GM19043 (cell line): ENCODE data around the gene RNF39.
"Not testable (repeated sequence)": the region's sequence is repeated elsewhere in the genome, so short reads cannot be mapped to it uniquely, and the experiment has no call there.

Source experiments
- ATAC-seq: cut with Tn5 transposase; IDR thresholded peaks from one replicate; pipeline ENCODE4 v1.9.1; 2021; ENCODE audit warnings: low read depth; ENCODE audit not compliant: unreplicated experiment

RNF39 gene, protein sequence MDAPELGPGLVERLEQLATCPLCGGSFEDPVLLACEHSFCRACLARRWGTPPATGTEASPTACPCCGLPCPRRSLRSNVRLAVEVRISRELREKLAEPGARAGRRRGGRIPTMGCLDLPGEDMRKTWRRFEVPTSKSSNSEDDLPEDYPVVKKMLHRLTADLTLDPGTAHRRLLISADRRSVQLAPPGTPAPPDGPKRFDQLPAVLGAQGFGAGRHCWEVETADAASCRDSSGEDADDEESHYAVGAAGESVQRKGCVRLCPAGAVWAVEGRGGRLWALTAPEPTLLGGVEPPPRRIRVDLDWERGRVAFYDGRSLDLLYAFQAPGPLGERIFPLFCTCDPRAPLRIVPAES

DNA sequence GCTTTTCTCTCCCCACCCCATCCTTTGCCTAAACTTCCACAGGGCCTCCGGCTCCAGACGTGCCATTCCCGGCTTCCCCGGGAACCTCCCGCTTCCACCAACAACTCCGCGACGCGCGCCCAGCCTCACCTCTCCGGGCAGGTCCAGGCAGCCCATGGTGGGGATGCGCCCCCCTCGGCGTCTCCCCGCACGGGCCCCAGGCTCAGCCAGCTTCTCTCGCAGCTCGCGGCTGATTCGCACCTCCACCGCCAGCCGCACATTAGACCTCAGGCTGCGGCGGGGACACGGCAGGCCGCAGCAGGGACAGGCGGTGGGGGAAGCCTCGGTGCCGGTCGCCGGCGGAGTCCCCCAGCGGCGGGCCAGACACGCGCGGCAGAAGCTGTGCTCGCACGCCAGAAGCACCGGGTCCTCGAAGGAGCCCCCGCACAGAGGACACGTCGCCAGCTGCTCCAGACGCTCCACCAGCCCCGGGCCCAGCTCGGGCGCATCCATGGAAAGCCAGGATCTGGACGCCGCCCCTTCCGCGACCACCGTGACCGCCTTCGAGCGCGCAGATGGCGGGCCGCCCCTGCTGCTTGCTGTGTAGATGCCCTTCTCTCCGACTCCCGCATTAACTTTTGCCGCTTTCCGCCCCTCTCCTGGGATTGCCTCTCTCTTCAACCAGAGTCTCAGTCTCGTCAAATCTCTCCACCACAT, at the start of gene RNF39:
Gene RNF39, minus strand, starts transcription at position 676 of the 696 bp plus-strand sequence. Its CDS starts 184 bp downstream, at position 492.
- ATAC-seq: no peak

DNA sequence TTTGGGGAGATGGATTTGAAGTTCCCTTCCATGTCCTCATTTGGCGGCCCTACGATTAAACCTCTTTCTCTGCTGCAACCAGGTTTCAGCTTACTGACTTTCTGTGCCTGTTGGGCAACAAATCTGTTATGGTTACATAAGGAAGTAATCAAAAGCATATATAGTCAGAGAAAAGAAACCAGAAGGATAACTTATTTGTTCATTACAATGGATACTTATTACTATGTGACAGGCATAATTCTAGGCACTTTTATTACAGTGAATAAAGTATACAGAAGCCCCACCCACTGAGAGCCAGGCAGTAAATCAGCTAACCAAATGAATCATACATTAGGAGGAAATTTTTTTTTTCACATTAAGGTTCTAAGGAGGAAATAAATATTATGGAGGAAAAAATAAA, 46.9 kb upstream of the RNF39 start:
- ATAC-seq: no peak

DNA sequence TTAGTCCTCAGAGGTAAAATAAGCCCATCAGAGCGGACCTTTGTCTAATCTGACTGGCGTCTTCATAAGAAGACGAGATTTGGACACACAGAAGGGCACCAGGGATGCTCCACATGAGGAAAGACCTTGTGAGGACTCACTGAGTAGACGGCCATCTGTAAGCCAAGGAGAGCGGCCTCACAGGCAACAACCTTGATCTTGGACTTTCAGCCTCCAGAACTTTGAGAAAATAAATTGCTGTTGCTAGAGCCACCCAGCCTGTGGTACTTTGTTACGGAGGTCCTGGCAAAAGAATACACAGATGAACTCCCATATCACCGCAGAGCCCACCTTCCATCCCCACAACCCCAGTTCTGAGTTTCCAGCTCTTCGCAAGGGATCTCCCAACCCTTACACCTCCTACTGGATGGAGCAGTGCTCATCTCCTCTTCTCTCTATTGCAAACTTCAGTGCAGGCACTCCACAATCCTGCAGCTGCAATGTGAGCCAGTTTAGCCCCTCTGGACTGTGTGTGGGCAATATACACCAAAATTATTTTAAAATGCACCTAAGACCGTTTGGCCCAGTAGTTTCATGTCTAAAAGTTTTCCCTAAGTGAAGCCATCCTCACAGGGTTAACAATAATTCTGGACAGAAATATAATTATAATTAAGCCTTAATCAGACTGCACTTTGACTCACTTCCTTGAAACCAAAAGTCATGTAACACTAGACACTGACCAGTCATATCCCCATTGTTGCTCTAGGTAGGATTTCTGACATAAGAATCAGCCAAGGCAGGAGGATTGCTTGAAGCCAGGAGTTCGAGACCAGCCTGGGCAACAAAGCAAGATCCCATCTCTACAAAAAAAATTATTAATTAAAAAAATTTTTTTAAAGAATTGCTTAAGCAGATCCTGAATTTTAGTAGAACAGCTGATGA, 46.1 kb upstream of the RNF39 start:
- ATAC-seq: no peak

- not testable (repeated sequence) for ATAC-seq
Measured at GRCh38 chr6:30118691-30119090, 43.1 kb upstream of the RNF39 start.

DNA sequence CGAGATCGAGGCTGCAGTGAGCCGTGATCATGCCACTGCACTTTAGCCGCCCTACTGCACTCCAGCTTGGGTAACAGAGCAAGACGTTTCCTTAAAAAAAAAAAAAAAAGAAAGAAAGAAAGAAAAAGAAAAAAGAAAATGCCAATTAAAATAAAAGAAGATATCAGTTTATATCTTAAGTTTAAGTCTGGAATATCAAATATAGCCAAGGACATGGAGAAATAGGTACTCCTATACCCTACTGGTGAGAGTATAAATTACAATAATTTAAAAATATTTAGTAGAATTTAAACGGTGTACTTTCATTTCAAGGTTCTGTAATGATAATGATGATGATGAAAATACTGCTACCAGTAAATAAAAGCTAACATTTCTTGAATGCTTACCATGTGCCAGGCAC, 41.2 kb upstream of the RNF39 start:
- no peak for ATAC-seq

- no peak for ATAC-seq
Measured at GRCh38 chr6:30113841-30114240, 38.3 kb upstream of the RNF39 start.

DNA sequence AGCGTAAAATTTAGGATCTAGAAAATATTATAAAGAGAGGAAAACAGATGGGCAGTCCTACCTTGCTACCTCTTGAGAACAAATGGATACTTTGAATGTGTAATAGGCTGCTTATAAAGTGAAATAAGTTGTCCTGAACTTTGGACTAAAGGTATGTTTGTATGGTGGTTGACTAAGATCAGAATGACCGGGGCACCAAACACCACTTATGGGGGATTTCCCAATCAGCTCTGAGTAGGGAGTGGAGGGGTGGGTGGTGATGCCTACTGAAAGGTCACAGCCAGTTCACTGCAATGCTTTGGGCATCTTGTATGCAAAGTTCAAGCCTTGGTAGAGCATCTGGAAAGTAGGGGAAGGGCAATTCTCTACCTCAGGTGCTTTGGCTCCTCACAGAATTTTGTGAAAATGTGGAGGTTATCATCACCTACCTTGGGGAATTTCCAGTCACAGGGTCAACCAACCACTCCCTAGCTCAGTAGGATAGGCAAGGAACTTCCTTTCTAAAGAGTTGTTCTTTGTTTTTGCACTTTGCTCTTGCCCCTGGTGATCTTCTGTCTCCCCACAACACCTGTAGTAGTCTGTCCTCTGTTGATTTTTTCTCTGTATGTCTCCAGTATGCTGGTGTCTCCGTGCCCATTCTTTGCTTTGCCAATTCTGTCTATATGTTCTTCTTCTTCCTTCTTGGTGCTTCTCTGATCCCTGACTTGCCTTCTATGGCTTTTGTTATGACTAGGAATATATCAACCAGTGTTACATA, 37.6 kb upstream of the RNF39 start, which contains the start of gene TRIM31:
Gene TRIM31, minus strand, starts transcription at position 88 of the 757 bp plus-strand sequence. CDS start 285 bp downstream, outside the sequence.
- ATAC-seq: no peak

DNA sequence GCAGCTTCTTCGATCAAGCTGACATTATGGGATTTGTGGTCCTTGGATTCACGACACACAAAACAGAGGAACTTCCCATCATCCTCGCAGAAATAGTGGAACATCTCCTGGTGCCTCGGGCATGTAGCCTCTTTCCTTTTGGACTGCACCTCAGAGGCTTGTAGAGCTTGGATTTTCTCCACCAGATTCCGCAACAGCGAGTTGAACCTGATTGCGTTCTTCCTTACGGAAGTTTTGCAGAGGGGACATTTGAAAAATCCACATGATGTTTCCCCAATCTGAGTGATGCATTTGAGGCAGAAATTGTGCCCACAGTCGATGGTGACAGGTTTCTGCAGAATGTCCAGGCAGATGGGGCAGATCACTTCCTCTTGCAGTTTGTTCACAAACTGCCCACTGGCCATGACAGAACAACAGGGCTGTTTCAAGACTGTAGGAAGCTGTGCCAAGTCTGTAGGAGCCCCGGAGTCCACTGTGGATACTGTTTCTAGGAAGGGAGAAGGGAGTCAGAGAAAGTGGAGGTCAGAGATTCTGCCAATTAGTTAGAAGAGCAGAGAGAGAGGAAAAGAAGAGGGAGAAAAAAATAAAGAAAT, 36.9 kb upstream of the RNF39 start:
- ATAC-seq: no peak

- no peak for ATAC-seq
Measured at GRCh38 chr6:30111266-30111856, 35.8 kb upstream of the RNF39 start.

- ATAC-seq: no peak
Measured at GRCh38 chr6:30104661-30105060, 29.1 kb upstream of the RNF39 start.

DNA sequence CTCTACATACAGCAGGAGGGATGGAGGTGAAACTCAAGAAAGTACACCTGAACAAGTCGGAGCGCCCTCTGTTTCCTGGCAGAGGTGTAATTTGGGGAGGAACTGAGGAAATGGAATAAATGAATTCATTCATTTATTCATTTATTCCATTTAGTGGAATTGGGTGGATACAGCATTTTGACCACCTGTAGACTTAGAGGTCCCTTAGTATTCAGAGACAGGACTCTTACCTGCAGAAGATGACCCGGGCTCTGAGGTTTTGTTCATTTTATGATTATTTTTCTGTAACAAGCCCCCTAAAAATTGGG, 28.3 kb upstream of the RNF39 start:
- no peak for ATAC-seq

DNA sequence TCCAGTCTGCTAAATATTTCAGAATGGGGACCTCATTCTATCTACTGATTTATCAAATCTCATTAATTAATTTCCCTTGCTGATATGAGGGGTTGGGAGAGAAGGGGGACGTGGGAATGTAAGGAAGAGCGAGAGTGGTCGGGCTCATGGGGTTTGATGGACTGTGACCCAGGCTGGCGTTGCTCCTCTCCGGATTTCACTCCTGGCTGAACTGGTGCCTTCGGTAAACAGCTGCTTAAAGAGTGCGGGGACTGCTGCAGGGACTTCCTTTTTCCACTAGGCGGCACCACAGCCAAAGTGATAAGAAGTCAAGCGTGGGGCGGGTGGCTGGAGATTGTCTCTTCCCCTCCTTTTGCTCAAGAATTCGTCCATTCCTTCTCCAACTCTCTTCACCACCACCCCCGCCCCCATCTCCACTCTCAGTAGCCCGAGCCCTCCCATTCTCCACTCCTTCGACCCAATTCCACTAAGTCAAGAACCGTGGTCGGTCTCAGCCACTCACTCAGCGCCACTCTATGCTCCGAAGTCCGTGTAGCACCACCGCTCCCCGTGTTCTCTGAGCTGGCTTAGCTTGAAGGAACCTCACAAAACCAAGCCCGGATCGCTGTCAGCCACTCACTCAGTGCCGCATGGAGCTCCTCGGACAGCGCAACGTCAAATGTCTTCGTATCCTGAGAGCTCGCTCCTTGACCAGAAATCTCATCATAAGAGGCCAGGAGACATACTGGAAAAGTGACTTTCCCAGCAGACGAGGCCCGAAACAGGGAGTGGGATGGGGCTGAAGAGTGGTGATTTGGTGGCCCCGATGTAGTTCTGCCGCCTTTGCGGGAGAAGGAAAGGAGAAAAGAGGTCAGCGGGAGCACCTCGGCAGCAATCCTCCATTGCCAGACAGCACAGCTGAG, 27.7 kb upstream of the RNF39 start:
- no peak for ATAC-seq

- no peak for ATAC-seq
Measured at GRCh38 chr6:30102414-30102969, 26.9 kb upstream of the RNF39 start.

DNA sequence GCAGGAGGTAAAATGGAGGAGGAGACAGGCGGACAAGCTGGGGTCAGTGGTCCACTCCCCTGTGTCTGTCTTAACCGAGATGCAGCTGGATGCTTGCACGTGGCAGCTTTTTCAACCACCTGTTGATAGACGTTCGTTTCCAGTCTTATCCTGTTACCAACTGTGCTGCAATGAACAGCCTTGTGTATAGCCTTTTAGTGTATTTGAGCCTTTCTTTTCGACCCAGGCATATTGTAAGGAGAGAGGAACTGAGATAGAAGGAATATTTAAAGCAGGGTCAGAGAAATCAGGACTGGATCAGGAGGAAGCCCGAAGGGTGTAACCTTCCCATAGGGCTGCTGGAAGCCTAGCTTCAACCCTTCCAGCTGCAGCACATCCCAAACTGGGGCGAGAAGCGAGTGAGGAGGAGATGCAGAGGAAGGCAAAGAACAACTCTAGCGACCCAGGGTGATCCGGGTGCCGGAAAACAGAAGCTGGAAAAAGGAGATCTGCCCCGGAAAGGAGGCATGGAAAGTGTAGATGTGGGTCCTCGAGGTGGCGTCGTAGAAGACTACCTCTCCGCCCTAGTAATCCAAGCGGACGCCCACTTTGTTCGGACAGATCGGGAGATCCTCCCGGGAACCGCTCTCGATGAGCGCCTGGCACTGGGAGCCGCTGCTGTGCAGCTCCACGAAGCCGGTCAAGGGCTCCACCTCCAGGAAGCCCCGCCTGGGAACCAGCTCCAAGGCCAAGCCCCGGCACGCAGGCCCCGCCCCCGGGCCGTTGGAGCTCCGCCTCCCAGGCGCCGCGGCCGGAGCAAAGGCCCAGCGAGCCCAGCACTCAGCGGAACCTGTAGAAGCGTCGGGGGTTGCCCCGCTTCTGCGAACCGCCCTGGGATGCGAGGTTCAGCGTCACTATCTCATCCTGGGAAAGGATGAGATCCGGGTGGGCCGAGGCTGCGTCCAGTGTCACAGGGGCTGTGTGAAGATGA, 26.2 kb upstream of the RNF39 start:
- peak; percentile 61 for ATAC-seq

GRCh38 chr6:30100585-30101443, 25.2 kb upstream of the RNF39 start:
- ATAC-seq: no peak

DNA sequence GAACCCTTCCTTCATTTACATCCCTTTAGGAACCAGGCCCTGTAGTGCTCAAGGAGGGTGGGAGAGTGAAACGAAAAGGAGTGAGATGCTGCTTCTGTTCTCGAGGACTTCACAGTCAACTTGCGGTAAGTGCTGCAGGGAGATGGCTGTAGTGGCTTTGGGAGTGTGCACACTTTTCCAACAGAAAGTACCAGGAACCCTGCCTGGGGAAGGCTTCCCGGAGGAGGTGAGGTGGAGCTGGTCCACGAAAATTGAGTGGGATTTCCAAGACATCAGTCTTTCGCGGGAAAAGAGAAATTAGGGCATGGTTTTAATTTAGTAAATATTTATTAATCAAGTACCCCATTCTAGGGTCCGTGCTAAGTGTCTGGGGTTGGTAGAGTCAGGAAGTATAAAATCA, 24.6 kb upstream of the RNF39 start:
- no peak for ATAC-seq
